DMS153 (cell line): Measurements from ENCODE around the gene MAST4.

ENCODE experiments used
- DNase-seq: peaks from one replicate; lab custom pipeline; 2025; lab: John Stamatoyannopoulos, UW

Gene MAST4

DNA sequence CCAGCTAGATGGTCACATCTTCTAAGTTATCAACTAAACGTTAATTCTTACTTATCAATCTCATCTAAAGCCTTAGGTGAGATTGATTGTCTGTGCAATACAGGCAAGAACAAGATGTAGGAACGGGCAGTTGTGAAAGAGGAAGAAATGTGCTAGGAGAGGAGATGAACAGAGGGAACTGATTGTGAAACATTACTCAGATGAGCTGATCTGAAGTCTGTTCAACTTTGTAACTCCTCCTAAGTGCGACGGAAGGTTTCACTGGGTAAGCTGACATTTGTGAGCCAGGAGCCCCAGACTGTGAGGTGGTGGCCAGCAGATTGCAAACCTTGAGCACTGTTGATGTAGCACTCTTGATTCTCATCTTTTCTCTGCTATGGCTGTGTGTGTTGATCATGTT is 396.4 kb downstream of the MAST4 start:
- no peak for DNase-seq

DNA sequence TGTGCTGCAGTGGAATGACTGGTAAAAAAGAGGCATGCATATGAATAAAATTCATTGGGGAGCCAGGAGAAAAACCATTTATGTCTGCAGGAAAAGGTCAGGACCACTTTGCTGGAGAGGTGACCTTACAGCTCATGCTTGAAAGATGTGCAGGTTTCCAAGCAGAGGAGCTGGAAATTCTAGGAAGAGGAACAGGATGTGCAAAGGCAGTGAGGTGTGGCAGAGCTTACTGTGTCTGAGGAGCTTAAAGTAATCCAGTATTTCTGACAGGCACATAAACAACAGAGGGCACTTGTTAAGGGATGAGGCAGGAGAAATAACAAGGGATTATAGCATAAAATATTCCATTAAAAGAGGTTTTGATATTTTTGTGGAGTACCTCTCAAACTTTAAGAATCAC is 397.3 kb downstream of the MAST4 start:
- DNase-seq = no peak

DNA sequence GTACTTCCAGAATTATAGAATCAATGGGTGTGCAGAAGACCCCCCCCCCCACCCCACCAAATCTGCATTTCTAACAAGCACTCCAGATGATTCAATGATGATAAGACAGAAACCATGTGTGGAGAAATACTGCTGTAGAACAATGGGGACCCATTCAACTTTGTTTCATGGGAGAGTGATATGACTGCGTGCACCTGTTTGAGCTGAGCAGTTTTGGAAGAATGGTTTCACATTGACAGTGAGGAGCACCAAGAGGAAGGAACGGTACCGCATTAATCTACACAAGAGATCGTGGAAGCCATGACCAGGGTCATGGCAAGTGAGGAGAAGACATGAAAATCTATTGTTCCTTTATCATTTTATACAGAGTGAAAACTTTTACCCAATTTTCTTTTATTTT is 397.7 kb downstream of the MAST4 start:
- DNase-seq = no peak

DNA sequence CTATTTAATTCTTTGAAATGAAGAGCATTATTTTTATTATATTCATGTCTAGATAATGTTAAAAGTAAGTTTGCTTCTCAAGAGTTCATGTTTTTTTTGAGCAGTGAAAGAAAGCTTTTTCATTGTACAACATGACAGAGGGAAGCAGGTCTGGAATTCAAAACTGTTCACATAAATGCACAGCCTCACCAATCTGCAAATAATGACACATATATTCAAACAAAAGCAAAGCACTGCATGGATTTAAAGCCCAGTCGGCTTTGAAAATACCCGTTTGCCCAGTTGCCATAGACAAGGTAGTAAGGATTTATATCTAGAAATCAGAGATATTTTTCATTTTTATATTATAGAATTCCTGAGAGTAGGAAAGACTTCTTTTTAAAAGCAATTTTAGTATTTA is 398.6 kb downstream of the MAST4 start:
- DNase-seq = no peak

DNA sequence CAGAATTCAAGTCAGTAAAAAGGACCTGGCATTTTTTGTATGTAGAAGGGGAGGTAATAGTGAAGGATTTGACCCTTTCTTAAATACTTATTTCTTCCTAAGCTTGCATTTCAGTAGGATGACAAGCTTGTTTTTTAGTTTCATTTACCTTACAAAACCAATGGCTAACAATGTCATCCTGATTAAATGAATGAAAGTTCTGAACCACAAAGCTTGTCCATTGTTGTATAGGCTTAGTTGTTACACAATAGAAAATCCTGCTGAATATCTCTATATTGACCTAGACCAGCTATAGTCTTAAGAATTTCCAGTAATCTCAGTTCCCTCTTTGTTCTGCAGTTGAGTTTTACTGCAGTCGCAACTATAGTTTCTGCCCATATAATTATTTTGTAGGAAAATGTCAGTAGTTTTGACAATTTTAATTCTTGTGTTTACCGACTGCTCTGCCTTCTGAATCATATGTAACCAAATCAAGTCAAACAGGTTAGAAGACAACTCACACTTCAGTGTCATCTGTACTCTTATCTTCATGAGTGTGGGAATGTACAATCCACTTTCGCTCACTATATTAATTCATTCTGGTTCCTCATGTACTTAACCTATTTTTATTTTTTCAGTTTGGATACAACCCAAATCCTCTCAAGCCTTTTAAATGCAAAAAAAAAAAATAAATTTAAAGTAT is 404.7 kb downstream of the MAST4 start:
- no peak for DNase-seq

DNA sequence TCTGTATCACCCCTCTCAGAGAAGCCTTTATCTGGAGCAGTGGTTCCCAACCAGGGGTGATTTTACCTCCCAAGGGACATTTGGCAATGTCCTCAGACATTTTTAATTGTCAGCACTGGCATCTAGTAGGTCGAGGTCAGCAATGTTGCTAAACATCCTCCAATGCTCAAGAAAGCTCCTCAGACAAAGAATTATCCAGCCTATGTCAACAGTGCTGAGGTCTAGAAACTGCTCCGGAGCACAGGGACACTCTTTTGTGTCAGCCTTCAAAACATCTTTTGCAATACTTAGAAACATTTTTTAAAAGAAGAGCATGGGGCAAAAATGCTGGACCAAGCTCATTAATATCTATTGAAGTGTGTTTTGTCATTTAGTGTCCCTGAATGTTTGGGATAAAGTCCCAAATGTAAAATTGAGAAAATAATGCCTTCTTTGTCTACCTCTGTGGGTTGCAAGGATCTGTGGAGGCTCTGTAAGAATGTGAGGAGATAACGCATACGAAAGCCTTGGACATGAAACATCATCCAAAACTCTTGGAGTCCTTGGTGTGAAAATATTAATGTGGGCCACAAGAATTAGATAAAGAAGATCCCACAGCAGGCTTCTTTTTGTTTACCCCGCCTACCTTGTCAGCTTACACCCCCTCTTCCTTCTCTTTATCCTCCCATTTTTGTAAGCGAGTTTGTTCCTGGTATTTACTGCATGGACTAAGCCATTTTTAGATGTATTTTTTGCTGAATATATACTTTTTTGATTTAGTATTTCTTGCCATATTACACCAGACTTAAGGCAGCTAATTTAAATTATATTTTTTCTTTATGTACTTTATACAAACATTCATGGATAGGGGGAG is 406.9 kb downstream of the MAST4 start:
- no peak for DNase-seq

DNA sequence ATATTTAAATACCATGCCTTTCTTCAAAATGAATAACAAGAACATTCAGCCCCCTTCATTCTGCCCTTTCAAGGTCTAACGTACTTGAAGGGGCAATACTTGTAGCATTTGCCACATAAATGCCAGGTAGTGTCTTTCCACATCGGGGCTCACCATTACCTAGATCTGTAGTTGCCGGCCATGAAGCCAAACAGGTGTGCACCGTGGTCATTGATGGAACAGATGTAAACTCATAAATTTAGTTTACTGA is 407.4 kb downstream of the MAST4 start:
- DNase-seq = no peak

DNA sequence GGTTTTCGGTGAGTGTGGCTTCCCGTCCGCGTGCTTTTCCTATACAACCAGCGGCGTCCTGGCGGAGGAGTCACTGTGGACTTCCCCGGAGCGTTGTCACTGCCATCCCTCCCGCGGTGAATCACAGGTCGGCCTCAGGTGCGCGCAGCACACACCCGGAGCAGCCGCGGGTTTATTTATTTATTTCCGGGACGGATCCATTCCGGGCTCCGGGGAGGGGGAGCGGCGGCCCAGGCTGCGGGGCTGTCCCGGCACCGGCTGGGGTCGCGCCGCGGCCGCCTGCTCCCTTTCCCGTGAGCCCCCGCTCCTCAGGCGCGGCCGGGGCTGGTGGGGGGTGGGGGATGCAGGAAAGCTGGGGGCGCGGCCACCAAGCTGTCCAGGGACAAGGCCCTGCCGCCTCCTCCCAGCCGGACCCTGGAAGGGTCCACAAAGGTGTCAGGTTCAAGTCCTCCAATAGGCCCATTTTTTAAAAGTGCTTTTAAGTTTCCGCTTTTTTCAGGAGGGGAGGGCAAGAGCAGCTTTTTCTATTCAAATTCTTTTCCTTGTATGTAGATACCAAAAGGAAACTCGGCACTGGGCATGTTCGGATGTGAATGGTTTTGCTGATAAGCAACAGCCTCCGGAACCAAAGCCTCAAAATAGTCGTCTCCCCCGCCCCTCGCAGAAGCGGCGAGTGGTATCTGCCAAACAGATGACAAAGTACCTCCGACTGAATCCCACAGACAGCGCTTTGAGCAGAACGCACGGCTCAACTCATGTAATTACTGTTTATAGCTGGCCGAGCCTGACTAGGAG is 407.9 kb downstream of the MAST4 start:
- peak; percentile 77 for DNase-seq

DNA sequence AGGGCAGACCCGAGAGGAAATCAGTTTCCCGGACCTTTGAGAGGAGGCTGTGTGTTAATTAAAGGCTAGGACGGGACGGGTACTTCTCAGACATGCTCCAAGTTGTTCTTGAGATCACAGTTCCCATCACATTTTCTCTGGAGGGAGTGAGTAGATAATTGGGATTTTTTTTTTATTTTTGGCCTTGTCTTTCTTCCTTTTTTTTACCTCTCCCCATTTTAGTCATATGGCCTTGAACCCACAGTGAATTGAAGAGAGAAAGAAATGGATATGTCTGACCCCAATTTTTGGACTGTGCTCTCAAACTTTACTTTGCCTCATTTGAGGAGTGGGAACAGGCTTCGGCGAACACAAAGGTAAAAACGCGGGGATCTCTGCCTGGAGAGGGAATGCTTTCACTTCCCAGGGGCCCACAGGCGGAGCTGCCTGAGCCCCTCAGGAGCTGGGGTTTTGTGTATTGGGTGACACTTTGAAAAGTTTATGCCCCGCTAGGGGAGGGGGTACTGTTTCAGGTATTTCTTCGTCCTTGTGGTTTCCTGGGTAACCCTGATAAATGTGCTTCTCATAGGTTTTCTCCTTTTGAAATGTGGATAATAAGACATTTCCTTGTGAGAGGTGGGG is 408.6 kb downstream of the MAST4 start:
- no peak for DNase-seq

DNA sequence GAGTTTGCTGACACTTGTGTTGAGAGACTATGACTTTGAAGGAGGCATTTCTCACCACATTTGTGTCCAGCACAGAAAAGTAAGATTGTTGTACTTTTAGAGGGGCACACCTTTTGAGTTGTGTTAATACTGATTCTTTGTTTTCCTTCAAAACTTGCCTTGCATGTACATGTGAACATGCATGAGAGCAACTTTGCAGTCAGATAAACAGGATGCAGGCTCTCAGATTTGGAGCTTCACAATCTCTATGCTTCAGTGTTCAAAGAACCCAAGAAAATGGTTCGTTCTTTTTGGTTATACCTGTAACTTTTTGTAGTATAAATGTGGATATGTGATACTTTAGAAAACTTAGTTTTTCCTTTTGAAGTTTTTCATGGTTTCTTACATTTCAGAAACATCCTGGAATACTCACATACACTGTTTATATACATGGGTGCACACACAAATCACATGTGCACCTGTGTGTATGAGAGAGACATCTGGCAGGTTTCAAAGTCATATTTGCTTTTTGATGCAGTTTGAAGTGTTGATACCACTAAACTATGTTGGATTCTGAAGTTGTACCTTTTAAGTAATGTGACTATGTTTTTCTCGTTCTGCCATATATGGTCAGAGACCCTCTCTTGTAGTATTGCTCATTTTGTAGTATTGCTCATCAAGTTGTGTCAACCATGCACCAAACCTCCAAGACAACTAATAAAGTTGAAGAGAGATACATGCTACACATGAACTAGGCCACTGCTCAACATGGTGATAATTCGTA is 409.7 kb downstream of the MAST4 start:
- no peak for DNase-seq

DNA sequence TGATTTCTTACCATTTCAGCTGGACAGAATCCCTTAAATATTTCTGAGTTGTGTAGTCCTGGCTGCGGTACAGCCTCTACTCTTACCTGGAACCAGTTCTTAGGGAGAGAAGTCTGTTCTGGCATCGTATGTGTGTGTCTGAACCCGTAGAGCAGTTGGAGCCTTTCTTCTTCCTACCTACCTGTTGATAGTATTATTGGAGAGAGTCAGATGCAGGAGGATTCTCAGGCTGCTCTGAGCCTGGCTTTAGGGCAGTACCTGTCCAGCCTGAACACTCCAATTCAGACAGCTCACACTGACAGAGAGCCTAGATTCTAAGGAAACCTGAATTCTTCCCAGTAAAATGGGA is 410.3 kb downstream of the MAST4 start:
- no peak for DNase-seq

DNA sequence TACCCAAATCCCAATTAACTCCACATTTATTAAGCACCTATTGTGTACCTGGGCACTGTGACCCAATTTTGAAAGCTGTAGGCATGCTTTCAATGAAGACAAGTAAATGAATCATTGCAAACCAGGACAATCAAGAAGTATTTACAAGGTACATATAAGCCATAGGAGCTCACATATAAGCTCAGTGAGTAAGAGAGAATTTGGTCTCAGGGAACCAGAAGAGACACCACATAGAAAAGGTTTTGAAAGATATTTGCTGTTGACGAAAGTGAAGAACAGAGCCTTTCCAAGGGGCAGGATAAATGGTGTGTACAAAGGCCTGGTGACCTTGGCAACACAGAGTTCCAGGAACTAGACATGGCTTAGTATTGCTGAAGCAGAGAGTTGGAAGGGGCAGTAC is 412.8 kb downstream of the MAST4 start:
- no peak for DNase-seq

DNA sequence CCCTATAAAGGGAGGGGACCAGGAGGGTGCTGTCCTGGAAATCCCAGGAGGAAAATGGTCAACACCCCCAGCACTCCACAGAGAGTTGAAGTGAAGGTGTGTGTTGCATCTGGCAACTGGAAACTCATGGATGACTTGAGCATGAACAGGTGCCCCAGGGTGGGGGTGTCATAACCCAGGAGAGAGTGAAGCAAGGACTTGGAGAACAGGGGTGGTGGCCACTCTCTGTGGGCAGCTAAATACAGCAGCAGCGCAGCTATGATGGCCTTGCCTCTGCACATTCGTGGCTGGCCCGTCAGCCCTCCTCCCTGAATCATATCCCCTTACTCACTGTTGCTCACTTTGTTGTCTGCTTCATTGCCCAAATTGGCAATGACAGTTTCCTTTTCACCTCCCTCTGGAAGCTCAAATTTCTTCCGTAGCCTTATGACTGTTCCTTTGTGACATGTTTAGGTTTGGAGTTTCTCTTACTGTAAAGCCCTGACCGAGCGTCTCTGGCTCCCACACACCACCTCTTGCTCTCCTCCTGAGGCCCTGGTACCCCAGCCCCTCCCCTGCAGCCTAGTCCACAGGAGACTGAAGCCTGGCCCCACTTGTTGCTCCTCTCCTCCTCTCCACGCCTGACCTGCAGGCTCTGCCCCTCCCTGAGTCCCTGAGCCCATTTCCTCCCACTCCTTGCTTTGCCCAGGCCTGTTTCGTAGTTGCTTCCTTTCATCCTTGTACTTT is 414.7 kb downstream of the MAST4 start:
- no peak for DNase-seq

DNA sequence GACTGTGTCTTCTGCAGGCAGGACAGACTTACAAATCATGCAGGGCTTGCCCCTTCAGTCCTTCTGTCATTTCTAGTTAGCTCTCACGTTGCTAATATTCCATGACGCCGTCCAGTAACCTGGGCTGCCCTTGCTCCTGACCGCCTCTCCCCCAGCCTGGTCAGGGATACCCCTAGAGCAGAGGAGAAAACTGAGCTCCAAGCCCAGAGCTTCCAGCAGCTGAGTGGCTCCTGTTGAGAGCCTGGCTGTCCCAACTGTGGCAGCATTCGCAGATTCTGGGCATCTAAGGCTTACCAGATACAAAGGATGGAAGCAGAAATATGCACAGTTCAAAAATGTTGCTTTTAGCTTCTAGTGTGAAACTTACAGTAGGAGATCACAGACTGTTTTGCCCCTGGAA is 415.2 kb downstream of the MAST4 start:
- no peak for DNase-seq

DNA sequence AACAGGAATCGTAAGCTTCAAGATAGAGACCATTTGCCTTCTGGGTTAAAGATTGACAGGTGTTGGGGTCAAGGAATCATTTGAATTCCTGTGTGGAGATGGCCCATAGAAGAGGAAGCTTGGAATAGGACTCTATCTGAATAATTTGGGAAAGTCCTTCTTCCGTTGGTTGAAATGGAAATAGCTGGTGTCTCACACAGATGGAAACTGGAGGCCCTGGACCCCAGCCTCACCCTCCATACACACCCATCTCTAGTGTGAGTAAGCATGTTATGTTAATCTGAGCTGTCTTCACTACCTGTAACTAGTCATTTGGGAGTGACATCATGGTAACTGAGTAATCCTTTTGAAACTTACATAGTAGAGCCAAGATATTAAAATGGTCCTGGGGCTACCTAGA is 416.0 kb downstream of the MAST4 start:
- no peak for DNase-seq

DNA sequence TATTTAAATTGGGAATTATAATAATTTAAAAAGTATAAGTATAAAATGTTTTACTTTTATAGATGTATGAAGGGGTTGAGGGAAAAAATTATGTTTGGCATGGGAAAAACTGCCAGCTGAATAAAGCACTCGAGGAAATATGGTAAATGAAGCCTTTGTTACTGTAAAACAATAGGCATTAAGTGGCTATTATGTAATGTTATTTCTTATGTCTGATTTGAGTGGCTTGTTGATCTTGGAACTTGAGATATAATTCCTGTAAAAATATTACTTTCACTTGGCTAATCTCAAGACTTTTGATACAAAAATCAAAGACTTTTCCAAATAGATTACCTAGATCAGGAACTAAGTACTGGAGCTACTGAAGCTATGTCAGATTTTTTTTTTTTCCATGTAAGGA is 417.5 kb downstream of the MAST4 start:
- DNase-seq = no peak

DNA sequence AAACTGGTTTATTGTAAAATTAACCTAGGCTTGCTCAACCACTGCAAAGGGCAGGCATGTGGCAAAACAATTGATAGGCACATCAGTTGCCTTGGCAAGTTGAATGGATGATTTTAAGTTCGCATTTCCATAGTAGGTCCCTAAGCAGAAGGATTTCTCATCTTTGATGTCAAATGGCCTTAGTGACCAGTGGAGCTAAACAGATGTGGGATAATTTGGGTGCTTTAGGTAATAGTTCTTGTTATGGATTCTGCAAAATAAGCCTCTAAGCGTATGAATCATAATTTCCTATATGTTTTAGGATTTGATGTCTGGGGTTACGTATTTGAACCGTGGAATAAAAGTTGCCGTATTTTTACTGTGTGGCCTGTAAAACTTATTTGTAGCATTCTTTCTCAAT is 418.0 kb downstream of the MAST4 start:
- no peak for DNase-seq

DNA sequence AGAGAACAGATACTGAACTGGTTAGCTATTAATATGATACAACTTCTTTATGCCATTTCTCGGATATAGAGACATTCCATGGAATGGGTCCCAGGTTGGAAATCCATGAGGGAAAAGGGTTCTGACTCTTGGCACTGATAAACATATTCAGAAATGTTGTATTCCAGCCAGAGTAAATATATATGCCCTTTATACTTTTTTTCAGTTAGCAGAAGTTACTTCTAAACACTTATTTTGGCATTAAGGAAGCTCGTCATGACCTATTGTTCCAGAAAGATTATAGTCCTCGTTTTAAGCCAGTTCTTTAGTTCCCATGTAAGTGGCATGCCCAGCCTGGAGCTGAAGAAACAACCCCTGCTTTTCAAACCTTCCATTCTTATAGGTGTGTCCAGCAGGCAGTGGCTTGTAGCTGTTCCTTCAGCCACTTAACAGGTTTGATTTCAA is 418.8 kb downstream of the MAST4 start:
- no peak for DNase-seq

DNA sequence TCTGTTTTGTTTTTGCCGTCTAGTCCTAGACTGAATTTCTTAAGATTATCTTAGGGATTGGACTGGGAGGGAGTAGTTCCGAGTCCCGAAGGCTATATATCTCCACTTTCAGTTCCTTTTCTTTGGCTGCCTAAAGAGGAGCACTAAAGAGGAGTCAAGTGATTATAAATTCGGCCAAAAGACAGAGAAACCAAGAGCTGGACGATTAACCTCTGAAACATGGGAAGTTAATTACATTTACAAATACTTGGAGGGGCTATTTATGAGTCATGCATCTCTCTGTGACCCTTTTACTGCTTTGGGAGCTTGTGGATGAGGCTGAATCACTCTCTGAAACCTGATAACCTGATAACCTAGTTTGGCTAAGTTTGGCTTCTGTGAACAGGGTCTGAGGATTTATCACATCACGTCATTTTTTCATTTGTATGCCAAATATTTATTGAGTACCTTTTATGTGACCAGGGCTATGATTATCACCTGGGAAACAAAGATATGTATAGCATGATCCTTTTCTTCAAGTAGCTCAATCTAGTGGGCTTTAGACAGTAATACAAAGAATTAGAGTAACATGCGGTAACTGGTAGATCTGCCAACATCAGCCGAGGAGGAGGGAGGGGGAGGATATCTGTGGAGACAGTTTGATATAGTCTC is 419.5 kb downstream of the MAST4 start:
- DNase-seq = no peak

DNA sequence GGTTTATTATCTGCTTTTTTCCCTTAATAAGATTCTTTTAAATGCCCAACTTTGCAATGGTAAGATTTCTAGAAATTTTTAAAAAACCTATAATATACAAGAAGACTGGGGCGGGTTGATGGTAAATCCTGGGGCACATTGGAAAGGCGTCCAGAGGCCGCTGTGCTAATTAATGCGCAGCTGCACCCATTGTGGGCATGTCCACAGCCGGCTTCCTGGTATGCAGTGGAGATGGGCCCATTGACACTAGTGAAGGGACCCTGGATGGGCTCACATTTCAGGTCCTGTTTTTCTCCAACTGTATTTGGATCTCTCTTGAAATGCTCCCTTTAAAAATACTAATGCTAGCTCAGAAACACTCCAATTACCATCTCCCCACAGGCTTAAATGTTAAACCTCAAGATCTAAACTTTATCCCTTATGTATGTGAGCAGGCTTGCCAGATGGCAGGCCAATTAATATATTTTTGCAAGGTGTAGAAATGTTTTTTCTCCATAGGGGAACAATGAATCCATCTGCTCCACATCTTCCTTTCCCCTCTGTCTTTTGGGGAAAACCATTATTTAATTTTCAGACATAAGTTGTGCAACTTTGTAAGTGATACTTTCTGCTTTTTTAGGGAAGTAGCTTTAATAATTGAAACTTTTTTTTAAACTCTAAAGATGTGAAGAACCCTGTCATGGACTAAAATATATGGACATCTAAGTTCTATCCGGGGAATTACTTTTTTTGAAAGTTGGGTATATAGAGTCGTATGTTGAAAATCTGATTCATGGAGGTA is 423.1 kb downstream of the MAST4 start:
- no peak for DNase-seq
